H1 (cell line): ENCODE data around the gene TAF4. TPM values are rescaled to one million over a fixed set of nuclear protein-coding genes. Genes with fewer than 3 reads are reported as not detected.

ENCODE experiments used
- CTCF ChIA-PET: fragments of 300-600 bp; sonication (Branson Sonifier 250); formaldehyde crosslinking; loops from one replicate; lab custom pipeline; 2021; ENCODE audit not compliant: partially characterized antibody; lab: Charles Lee
- POLR2A ChIA-PET: fragments of 300-600 bp; sonication (Branson Sonifier 250); formaldehyde crosslinking; loops from one replicate; lab custom pipeline; 2021; ENCODE audit warnings: inconsistent platforms; ENCODE audit not compliant: partially characterized antibody; lab: Charles Lee
- DNase-seq, 2 experiments: peaks; one replicate each; pipeline versions ENCODE4 v3.0.0 to v3.0.0-alpha.2; 2010 to 2022; ENCODE audit warnings: low spot score in 2 of 2, low read depth in 1 of 2, mixed read lengths in 1 of 2
- FAIRE-seq: peaks from 2 replicates; lab custom pipeline; 2011; peaks lifted over from hg19 to GRCh38; lab: Jason Lieb, UNC
- H2AFZ ChIP-seq: 2 replicates; pipeline ENCODE4 v1.8.1; 2012; ENCODE audit warnings: low read length, inconsistent platforms
- H2AK5ac ChIP-seq: 2 replicates; pipeline ENCODE4 v1.6.1; 2013; ENCODE audit warnings: low read depth, low read length
- H2BK120ac ChIP-seq: replicated peaks from 2 replicates; pipeline ENCODE3; 2013; ENCODE audit warnings: low read depth, low read length, inconsistent platforms
- H2BK12ac ChIP-seq: 2 replicates; pipeline ENCODE4 v1.6.1; 2013; ENCODE audit warnings: low read depth, low read length
- H2BK15ac ChIP-seq: 2 replicates; pipeline ENCODE4 v1.6.1; 2013; ENCODE audit warnings: low read length
- H2BK20ac ChIP-seq: 2 replicates; pipeline ENCODE4 v1.6.1; 2013; ENCODE audit warnings: low read length
- H2BK5ac ChIP-seq: 2 replicates; pipeline ENCODE4 v1.6.1; 2013; ENCODE audit warnings: low read depth, low read length
- H3K14ac ChIP-seq: 2 replicates; pipeline ENCODE4 v1.6.1; 2013; ENCODE audit warnings: inconsistent platforms; ENCODE audit not compliant: insufficient read length
- H3K18ac ChIP-seq: 2 replicates; pipeline ENCODE4 v1.6.1; 2013; ENCODE audit warnings: low read length; ENCODE audit errors: extremely low read depth
- H3K23ac ChIP-seq: 2 replicates; pipeline ENCODE4 v1.6.1; 2013; ENCODE audit warnings: inconsistent platforms; ENCODE audit not compliant: insufficient read length
- H3K23me2 ChIP-seq: 2 replicates; pipeline ENCODE4 v1.6.1; 2013; ENCODE audit warnings: low read depth, low read length
- H3K27ac ChIP-seq: 2 replicates; pipeline ENCODE4 v1.6.1; 2011; ENCODE audit warnings: low read depth, low read length, inconsistent platforms
- H3K27me3 ChIP-seq, 4 experiments: replicated peaks in 1 of 4; 1 replicate in 1 of 4; 2 replicates in 3 of 4; pipeline versions ENCODE4 v1.6.1 to v1.8.1; 2011 to 2013; ENCODE audit warnings: low read length in 3 of 4, mild to moderate bottlenecking in 3 of 4, inconsistent platforms in 2 of 4, mixed read lengths in 2 of 4, moderate library complexity in 1 of 4; ENCODE audit not compliant: control insufficient read depth in 3 of 4, insufficient read depth in 3 of 4; ENCODE audit errors: extremely low read depth in 1 of 4
- H3K36me3 ChIP-seq, 4 experiments: 2 replicates each; pipeline versions ENCODE4 v1.6.1 to v1.8.1; 2011 to 2013; ENCODE audit warnings: mild to moderate bottlenecking in 4 of 4, low read length in 3 of 4, moderate library complexity in 2 of 4, control low read depth in 1 of 4, inconsistent platforms in 1 of 4; ENCODE audit not compliant: insufficient read depth in 4 of 4, control insufficient read depth in 2 of 4
- H3K4ac ChIP-seq: replicated peaks from 2 replicates; pipeline ENCODE3; 2013; ENCODE audit warnings: low read length, low read depth, mixed read lengths, inconsistent platforms; ENCODE audit not compliant: insufficient read length
- H3K4me1 ChIP-seq, 4 experiments: replicated peaks in 1 of 4; 1 replicate in 1 of 4; 2 replicates in 3 of 4; pipeline versions ENCODE4 v1.6.1 to v1.8.1; 2011 to 2013; ENCODE audit warnings: low read length in 3 of 4, inconsistent platforms in 2 of 4, mixed read lengths in 1 of 4; ENCODE audit not compliant: insufficient read depth in 4 of 4, control insufficient read depth in 3 of 4
- H3K4me2 ChIP-seq, 2 experiments: 2 replicates each; pipeline versions ENCODE4 v1.6.1 to v1.8.1; 2011 to 2013; ENCODE audit warnings: low read depth in 2 of 2, low read length in 2 of 2, control low read depth in 1 of 2, inconsistent platforms in 1 of 2, mild to moderate bottlenecking in 1 of 2; ENCODE audit not compliant: insufficient read depth in 1 of 2
- H3K4me3 ChIP-seq, 4 experiments: fragments of 200-600, 300-600 bp in 1 of 4; sonication (generic), shearing (Covaris generic), sonication (Bioruptor Twin) in 1 of 4; 2 replicates each; pipeline versions ENCODE4 v1.5.1 to v1.8.1; 2011 to 2016; ENCODE audit warnings: low read length in 4 of 4, low read depth in 3 of 4, control low read depth in 2 of 4, inconsistent platforms in 2 of 4, mild to moderate bottlenecking in 2 of 4, mixed read lengths in 1 of 4, moderate library complexity in 1 of 4; ENCODE audit not compliant: insufficient read depth in 2 of 4; ENCODE audit errors: extremely low read depth in 1 of 4
- H3K56ac ChIP-seq: replicated peaks from 2 replicates; pipeline ENCODE3; 2013; ENCODE audit warnings: low read depth, mild to moderate bottlenecking, mixed read lengths, low read length, inconsistent platforms; ENCODE audit not compliant: insufficient read length
- H3K79me1 ChIP-seq: 2 replicates; pipeline ENCODE4 v1.6.1; 2013; ENCODE audit warnings: low read depth, low read length, control low read depth
- H3K79me2 ChIP-seq, 2 experiments: 2 replicates each; pipeline versions ENCODE4 v1.6.1 to v1.8.1; 2012 to 2013; ENCODE audit warnings: low read length in 2 of 2, mild to moderate bottlenecking in 2 of 2, inconsistent platforms in 1 of 2; ENCODE audit not compliant: insufficient read depth in 2 of 2, control insufficient read depth in 1 of 2
- H3K9ac ChIP-seq, 4 experiments: replicated peaks in 1 of 4; 1 replicate in 1 of 4; 2 replicates in 3 of 4; pipeline versions ENCODE4 v1.6.1 to v1.8.1; 2011 to 2013; ENCODE audit warnings: low read depth in 3 of 4, low read length in 3 of 4, control low read depth in 2 of 4, mild to moderate bottlenecking in 2 of 4, moderate library complexity in 2 of 4, inconsistent platforms in 1 of 4; ENCODE audit errors: extremely low read depth in 1 of 4
- H3K9me3 ChIP-seq, 2 experiments: 2 replicates each; pipeline versions ENCODE4 v1.6.1 to v1.8.1; 2012 to 2013; ENCODE audit warnings: mild to moderate bottlenecking in 2 of 2, moderate library complexity in 2 of 2, control low read depth in 1 of 2, inconsistent platforms in 1 of 2, low read depth in 1 of 2, low read length in 1 of 2, mixed read lengths in 1 of 2; ENCODE audit not compliant: insufficient read depth in 2 of 2
- H4K20me1 ChIP-seq, 2 experiments: replicated peaks in 1 of 2; 2 replicates each; pipeline versions ENCODE3 to v1.8.1; 2011 to 2013; ENCODE audit warnings: inconsistent platforms in 2 of 2, low read length in 2 of 2, mild to moderate bottlenecking in 1 of 2; ENCODE audit not compliant: insufficient read depth in 2 of 2, control insufficient read depth in 1 of 2
- H4K5ac ChIP-seq: 2 replicates; pipeline ENCODE4 v1.6.1; 2013; ENCODE audit warnings: low read length, low read depth, mixed read lengths, inconsistent platforms; ENCODE audit not compliant: insufficient read length
- H4K8ac ChIP-seq: 2 replicates; pipeline ENCODE4 v1.8.0; 2013; ENCODE audit warnings: mild to moderate bottlenecking, moderate library complexity, low read length, inconsistent platforms; ENCODE audit not compliant: insufficient read depth; ENCODE audit errors: extremely low read depth
- H4K91ac ChIP-seq: replicated peaks from 2 replicates; pipeline ENCODE3; 2013; ENCODE audit warnings: low read length, mixed read lengths, inconsistent platforms; ENCODE audit not compliant: insufficient read length
- ASH2L ChIP-seq: fragments of 200-600, 300-600 bp; sonication (generic); IDR thresholded peaks from one replicate; pipeline ENCODE4 v1.7.1; 2017; ENCODE audit warnings: low read length
- BRCA1 ChIP-seq: IDR thresholded peaks from 2 replicates; pipeline ENCODE4 v1.6.1; 2012; ENCODE audit warnings: low read depth, low read length, improper control_type of control experiment
- CBX5 ChIP-seq: fragments of 300-800, 300-1000 bp; sonication (generic); IDR thresholded peaks from 2 replicates; pipeline ENCODE4 v1.7.1; 2016; ENCODE audit warnings: antibody characterized with exemption, low read length, low read depth
- CBX8 ChIP-seq: fragments of 300-800, 300-1000 bp; sonication (generic); IDR thresholded peaks from 2 replicates; pipeline ENCODE4 v1.7.1; 2016; ENCODE audit warnings: low read depth, low read length, borderline replicate concordance
- HDAC6 ChIP-seq: IDR thresholded peaks from one replicate; pipeline ENCODE4 v1.7.1; 2012; ENCODE audit warnings: low read depth, mild to moderate bottlenecking, inconsistent platforms, low read length, moderate library complexity
- JUN ChIP-seq: IDR thresholded peaks from 2 replicates; pipeline ENCODE4 v1.6.1; 2011; ENCODE audit warnings: low read depth, mild to moderate bottlenecking, improper control_type of control experiment, low read length
- MAFK ChIP-seq: IDR thresholded peaks from 2 replicates; pipeline ENCODE4 v1.6.1; 2012; ENCODE audit warnings: low read depth, mild to moderate bottlenecking, improper control_type of control experiment, low read length
- PHF8 ChIP-seq: fragments of 200-600 bp; sonication (generic); conservative IDR thresholded peaks from 2 replicates; pipeline ENCODE4 v1.7.1; 2012; ENCODE audit warnings: low read depth, mild to moderate bottlenecking, inconsistent platforms, low read length, moderate library complexity
- SIN3A ChIP-seq, 2 experiments: IDR thresholded peaks in 1 of 2; conservative IDR thresholded peaks in 1 of 2; 2 replicates each; pipeline ENCODE4 v1.6.1; 2011 to 2012; ENCODE audit warnings: low read length in 2 of 2, improper control_type of control experiment in 1 of 2, low read depth in 1 of 2, mild to moderate bottlenecking in 1 of 2
- WGBS, 2 experiments: shearing (Covaris generic) in 1 of 2; methylation state at CpG; one replicate each; pipeline versions ENCODE4 v1.1.6 to v1.1.7; 2013 to 2015; ENCODE audit warnings: low lambda C conversion rate in 2 of 2, mixed read lengths in 2 of 2, inconsistent platforms in 1 of 2, low coverage in 1 of 2, missing lambda C conversion rate in 1 of 2; ENCODE audit not compliant: insufficient replicate concordance in 2 of 2, insufficient coverage in 1 of 2, insufficient read length in 1 of 2; ENCODE audit errors: extremely low coverage in 1 of 2, missing lambda C conversion rate in 1 of 2; 5-methylcytosine and 5-hydroxymethylcytosine counted together
- polyA plus RNA-seq, 7 experiments: library from polyadenylated mRNA; depleted of rRNA in 3 of 7; stranded (reverse) in 5 of 7; unstranded in 2 of 7; fragments of >200 nt in 5 of 7; fragments of 200-250 nt in 2 of 7; gene quantifications; 1 replicate in 5 of 7; 2 replicates in 1 of 7; 4 replicates in 1 of 7; pipeline versions ENCODE4 v1.2.1 to v1.2.3, GENCODE V29; 2011 to 2013; ENCODE audit warnings: missing spikeins in 2 of 7, mixed read lengths in 2 of 7
- total RNA-seq: library from RNA; stranded (reverse); fragmentation: NEBNext Ultra II Directional; extraction: Animal tissue kit (Norgen Biotek cat#: 25700); gene quantifications from 2 replicates; pipeline ENCODE4 v1.2.1, GENCODE V29; 2021

TAF4 gene
- total and polyA plus RNA-seq, 2 of the 8 experiments (the other 6 are each of a cell fraction or from before 2014, with no cell fraction given): 16.0 to 30.1 TPM

DNA sequence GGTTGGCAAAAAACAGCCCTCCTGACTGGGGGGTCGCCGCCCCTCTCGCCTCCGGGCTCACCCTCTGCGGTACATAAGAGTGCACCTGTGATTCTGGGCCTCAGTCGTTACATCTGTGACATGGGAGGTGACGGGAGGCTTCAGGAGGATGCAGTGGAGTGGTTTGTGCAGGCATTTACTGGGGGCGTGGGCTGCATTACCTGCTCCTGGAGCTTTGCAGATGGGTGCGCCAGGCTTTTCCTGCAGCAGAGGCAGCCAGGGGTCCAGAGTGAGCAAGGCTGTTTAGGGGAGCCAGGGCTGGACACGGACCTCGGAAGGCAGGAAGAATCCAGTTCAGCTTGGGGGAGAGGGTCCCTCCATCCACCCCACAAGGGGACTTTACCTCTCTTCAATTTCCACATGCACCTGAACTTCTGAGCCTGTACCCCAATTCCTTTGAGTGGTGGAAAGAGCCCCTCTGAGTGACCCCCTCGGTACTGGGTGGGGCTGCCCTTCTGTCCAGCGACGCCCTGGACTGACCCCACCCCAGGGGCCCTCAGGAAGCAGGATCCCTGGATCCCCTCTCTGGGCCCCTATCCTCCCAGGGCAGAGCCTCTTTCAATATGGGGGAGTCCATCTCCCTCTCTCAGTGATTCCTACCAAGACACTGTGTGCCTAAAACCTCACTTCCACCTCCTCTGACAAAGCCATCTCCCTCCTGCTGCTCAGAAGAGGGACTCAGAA, 134.0 kb downstream of the TAF4 start:
- Histone ChIP-seq H2BK20ac (no peak overlapping the region), H2BK15ac (no peak overlapping the region), H2BK120ac (no peak overlapping the region), H2BK12ac (no peak overlapping the region), H3K79me1 (no peaks in the 10 kb centered on the region), H3K18ac (no peak overlapping the region), H2BK5ac (no peak overlapping the region), H4K91ac (no peak overlapping the region), H3K9me3 (no peaks in the 10 kb centered on the region; a peak in 1 of 4 replicates), H2AFZ (no peak overlapping the region), H4K20me1 (peaks cover 0 to 3% of the 10 kb centered on the region in 2 experiments), H3K9ac (no peak overlapping the region), H4K8ac (no peak overlapping the region), H2AK5ac (no peak overlapping the region), H3K23ac (no peak overlapping the region), H3K4me3 (no peak overlapping the region), H3K27ac (no peak overlapping the region), H3K36me3 (no peaks in the 10 kb centered on the region; a peak in 1 of 8 replicates), H3K56ac (no peak overlapping the region), H3K4me2 (no peak overlapping the region), H3K4ac (no peak overlapping the region), H3K14ac (no peak overlapping the region), H3K23me2 (no peaks in the 10 kb centered on the region), H3K79me2 (no peaks in the 10 kb centered on the region), H3K27me3 (no peaks in the 10 kb centered on the region), H4K5ac (no peak overlapping the region), H3K4me1 (peaks cover 0 to 20% (median 7%) of the 10 kb centered on the region in 4 experiments; a peak in 5 of 7 replicates)
- 86% methylated on average over 14 of the region's 14 CpGs; no CpG with 5 or more reads in 1 of the 2 experiments for WGBS, 2 experiments
- FAIRE-seq: no peak
- POLR2A ChIA-PET: no interaction called here
- no peak for TF ChIP-seq HDAC6
- TF ChIP-seq JUN: no peak
- TF ChIP-seq CBX5: no peak
- no peak for TF ChIP-seq MAFK
- TF ChIP-seq PHF8: no peak
- no peak for TF ChIP-seq ASH2L
- TF ChIP-seq SIN3A (conservative IDR thresholded peaks at IDR 0.05 in 1 of 2, IDR thresholded peaks at IDR 0.05 in 1 of 2; ENCODE audit: low read depth in 1 of 2, low read length in 2 of 2): no peak
- no peak for TF ChIP-seq CBX8
- TF ChIP-seq BRCA1: no peak
- CTCF ChIA-PET: no interaction called here
- peak in 1 of 2 experiments; percentile 40 for DNase-seq
